ENCODE measurements around the gene BRSK2. TPM values are rescaled to one million over a fixed set of nuclear protein-coding genes. Genes with fewer than 3 reads are reported as not detected.

The BRSK2 gene
- total RNA-seq, 1 donor from 2014 or later = 13.8 TPM

GRCh38 chr11:1469287-1469910, 79.7 kb downstream of the BRSK2 start:
- Mint-ChIP-seq H3K36me3 (peaks cover 4% of the 10 kb centered on the region), H3K27ac (no peak overlapping the region), H3K27me3 (no peaks in the 10 kb centered on the region), H3K4me3 (no peak overlapping the region), H3K9me3 (no peaks in the 10 kb centered on the region), H3K4me1 (ENCODE audit: unreplicated experiment) (peaks cover 9% of the 10 kb centered on the region)
- DNase-seq (ENCODE audit: extremely low spot score, unreplicated experiment) = no peak
- no peak for TF ChIP-seq CTCF (conservative IDR thresholded peaks at IDR 0.05)

- Mint-ChIP-seq H3K36me3 (peaks cover 4% of the 10 kb centered on the region), H3K27ac (no peak overlapping the region), H3K27me3 (no peaks in the 10 kb centered on the region), H3K4me3 (no peak overlapping the region), H3K4me1 (ENCODE audit: unreplicated experiment) (peaks cover 9% of the 10 kb centered on the region), H3K9me3 (no peaks in the 10 kb centered on the region)
- DNase-seq (ENCODE audit: extremely low spot score, unreplicated experiment) = no peak
- no peak for TF ChIP-seq CTCF (conservative IDR thresholded peaks at IDR 0.05)
Measured at GRCh38 chr11:1469911-1470680, 80.4 kb downstream of the BRSK2 start.

- no peak for TF ChIP-seq CTCF (conservative IDR thresholded peaks at IDR 0.05)
- no peak overlapping the region for H3K27ac Mint-ChIP-seq
- no peaks in the 10 kb centered on the region for H3K9me3 Mint-ChIP-seq
- no peaks in the 10 kb centered on the region for H3K36me3 Mint-ChIP-seq
- DNase-seq (ENCODE audit: extremely low spot score, unreplicated experiment) = no peak
- H3K4me3 Mint-ChIP-seq = no peak overlapping the region
- peaks cover 9% of the 10 kb centered on the region for H3K4me1 Mint-ChIP-seq (ENCODE audit: unreplicated experiment)
- no peaks in the 10 kb centered on the region for H3K27me3 Mint-ChIP-seq
Measured at GRCh38 chr11:1470681-1471611, 81.2 kb downstream of the BRSK2 start.

GRCh38 chr11:1471736-1472135, 82.0 kb downstream of the BRSK2 start:
- DNase-seq (ENCODE audit: extremely low spot score, unreplicated experiment) = no peak
- no peak overlapping the region for H3K4me3 Mint-ChIP-seq
- H3K27ac Mint-ChIP-seq = no peak overlapping the region
- peaks cover 8% of the 10 kb centered on the region for H3K4me1 Mint-ChIP-seq (ENCODE audit: unreplicated experiment)
- peaks cover 3% of the 10 kb centered on the region for H3K36me3 Mint-ChIP-seq
- H3K9me3 Mint-ChIP-seq = no peaks in the 10 kb centered on the region
- no peaks in the 10 kb centered on the region for H3K27me3 Mint-ChIP-seq
- TF ChIP-seq CTCF (conservative IDR thresholded peaks at IDR 0.05) = no peak

DNA sequence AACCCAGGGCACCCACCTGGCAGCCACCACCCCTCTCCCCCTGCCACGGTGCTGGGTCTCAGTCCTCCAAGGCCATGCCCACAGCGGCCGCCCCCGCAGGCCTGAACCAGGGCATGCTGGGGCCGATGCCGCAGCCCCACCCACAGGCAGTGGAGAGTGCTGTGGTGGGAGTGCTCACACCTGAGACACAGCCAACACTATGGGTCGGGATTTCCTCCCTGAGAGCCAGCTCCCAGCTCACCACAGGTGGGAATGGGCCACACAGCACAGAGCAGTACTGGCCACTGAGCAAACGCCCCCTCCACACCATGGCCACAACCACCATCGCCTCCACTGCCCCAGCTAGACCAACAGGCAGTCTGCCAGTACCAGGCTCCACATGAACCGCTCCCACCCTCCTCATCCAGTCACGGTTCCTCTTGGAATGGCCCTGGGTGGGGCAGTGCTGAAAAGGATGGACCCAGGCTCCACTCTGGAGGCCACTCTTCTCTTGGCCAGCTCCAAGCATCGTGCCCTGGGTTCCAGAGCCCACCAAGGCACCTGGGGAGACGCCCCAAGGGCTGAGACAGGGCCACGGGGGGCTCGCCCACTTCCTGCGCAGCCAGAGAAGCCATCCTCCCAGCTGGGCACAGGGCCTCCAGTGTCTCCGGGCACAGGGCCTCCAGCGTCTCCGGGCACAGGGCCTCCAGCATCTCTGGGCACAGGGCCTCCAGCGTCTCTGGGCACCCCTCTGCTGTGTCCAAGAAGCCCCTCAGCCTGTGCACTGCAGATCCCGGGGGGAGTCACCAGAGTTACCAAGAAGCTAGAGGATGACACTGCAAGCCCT, 82.7 kb downstream of the BRSK2 start:
- no peak for TF ChIP-seq CTCF (conservative IDR thresholded peaks at IDR 0.05)
- H3K9me3 Mint-ChIP-seq = no peaks in the 10 kb centered on the region
- H3K27me3 Mint-ChIP-seq = no peaks in the 10 kb centered on the region
- H3K4me1 Mint-ChIP-seq (ENCODE audit: unreplicated experiment) = peaks cover 2% of the 10 kb centered on the region
- H3K4me3 Mint-ChIP-seq = no peak overlapping the region
- no peak for DNase-seq (ENCODE audit: extremely low spot score, unreplicated experiment)
- H3K27ac Mint-ChIP-seq = no peak overlapping the region
- H3K36me3 Mint-ChIP-seq = peaks cover 3% of the 10 kb centered on the region

Measured in type B pancreatic cell (in vitro differentiated cells).